Neural cell (in vitro differentiated cells): Measurements from ENCODE around the gene ANKRD29. TPM values are rescaled to one million over a fixed set of nuclear protein-coding genes. Genes with fewer than 3 reads are reported as not detected.

ENCODE experiments used
- H2AFZ ChIP-seq: fragments of 200-600, 300-800 bp; sonication (generic), shearing (Covaris generic); 2 replicates; pipeline ENCODE4 v1.6.0; 2014; ENCODE audit warnings: low read depth, mild to moderate bottlenecking, antibody characterized with exemption, low read length, moderate library complexity
- H3F3A ChIP-seq: fragments of 200-600 bp; shearing (Covaris generic); 2 replicates; pipeline ENCODE4 v1.6.1; 2016; ENCODE audit warnings: mild to moderate bottlenecking, moderate library complexity, mixed read lengths, antibody characterized with exemption, low read length; ENCODE audit not compliant: insufficient read depth, poor library complexity, severe bottlenecking
- H3K27ac ChIP-seq: fragments of 200-600, 300-800 bp; sonication (generic), shearing (Covaris generic); 2 replicates; pipeline ENCODE4 v1.5.1; 2014; ENCODE audit warnings: mild to moderate bottlenecking, low read length, moderate library complexity
- H3K27me3 ChIP-seq: fragments of 300-800, 200-600 bp; sonication (generic), shearing (Covaris generic); 2 replicates; pipeline ENCODE4 v1.6.0; 2014; ENCODE audit warnings: mild to moderate bottlenecking, low read depth, low read length, moderate library complexity; ENCODE audit not compliant: insufficient read depth
- H3K36me3 ChIP-seq: fragments of 300-800, 200-600 bp; sonication (generic), shearing (Covaris generic); 2 replicates; pipeline ENCODE4 v1.5.1; 2014; ENCODE audit warnings: mild to moderate bottlenecking, antibody characterized with exemption, low read length, moderate library complexity; ENCODE audit not compliant: insufficient read depth
- H3K4me2 ChIP-seq: fragments of 300-800, 200-600 bp; sonication (generic), shearing (Covaris generic); 2 replicates; pipeline ENCODE4 v1.6.0; 2014; ENCODE audit warnings: mild to moderate bottlenecking, low read length
- H3K4me3 ChIP-seq: fragments of 300-800, 200-600 bp; sonication (generic), shearing (Covaris generic); 2 replicates; pipeline ENCODE4 v1.5.1; 2014; ENCODE audit warnings: mild to moderate bottlenecking, low read length, moderate library complexity
- H3K79me2 ChIP-seq: fragments of 200-600 bp; shearing (Covaris generic); replicated peaks from 2 replicates; pipeline ENCODE4 v1.6.0; 2014; ENCODE audit warnings: mild to moderate bottlenecking, low read length, moderate library complexity; ENCODE audit not compliant: insufficient read depth
- H3K9ac ChIP-seq: fragments of 300-800, 200-600 bp; sonication (generic), shearing (Covaris generic); 2 replicates; pipeline ENCODE4 v1.6.1; 2016; ENCODE audit warnings: mild to moderate bottlenecking, low read length, mixed read lengths
- H3K9me2 ChIP-seq: fragments of 200-600 bp; shearing (Covaris generic); 2 replicates; pipeline ENCODE4 v1.6.1; 2016; ENCODE audit warnings: mild to moderate bottlenecking, low read length, mixed read lengths; ENCODE audit not compliant: insufficient read depth
- H3K9me3 ChIP-seq: fragments of 200-600, 300-800 bp; sonication (generic), shearing (Covaris generic); 2 replicates; pipeline ENCODE4 v1.6.1; 2016; ENCODE audit warnings: mild to moderate bottlenecking, mixed run types, low read length, moderate library complexity, mixed read lengths
- H4K20me1 ChIP-seq: fragments of 200-600 bp; shearing (Covaris generic); 2 replicates; pipeline ENCODE4 v1.6.1; 2016; ENCODE audit warnings: mild to moderate bottlenecking, mixed run types; ENCODE audit not compliant: insufficient read depth
- EP300 ChIP-seq: fragments of 450-650 bp; conservative IDR thresholded peaks from 2 replicates; pipeline ENCODE4 v1.6.1; 2014; ENCODE audit warnings: antibody characterized with exemption, mild to moderate bottlenecking, moderate library complexity; ENCODE audit not compliant: poor library complexity, severe bottlenecking
- EZH2 ChIP-seq: fragments of 200-600, 300-800 bp; shearing (Covaris generic), sonication (generic); IDR thresholded peaks from 2 replicates; pipeline ENCODE4 v1.6.1; 2014; ENCODE audit warnings: antibody characterized with exemption, low read length, borderline replicate concordance, mild to moderate bottlenecking; ENCODE audit not compliant: insufficient read depth, poor library complexity, severe bottlenecking
- MXI1 ChIP-seq: fragments of 450-650 bp; conservative IDR thresholded peaks from 2 replicates; pipeline ENCODE4 v1.6.1; 2014; ENCODE audit warnings: antibody characterized with exemption, mild to moderate bottlenecking; ENCODE audit not compliant: poor library complexity, severe bottlenecking
- POLR2AphosphoS5 ChIP-seq: IDR thresholded peaks from 2 replicates; pipeline ENCODE4 v1.6.1; 2012
- RAD21 ChIP-seq: fragments of 450-650 bp; conservative IDR thresholded peaks from 2 replicates; pipeline ENCODE4 v1.6.1; 2014; ENCODE audit warnings: antibody characterized with exemption, mild to moderate bottlenecking, moderate library complexity
- SMC3 ChIP-seq: fragments of 450-650 bp; conservative IDR thresholded peaks from 2 replicates; pipeline ENCODE4 v1.6.1; 2014; ENCODE audit warnings: antibody characterized with exemption, mild to moderate bottlenecking, moderate library complexity; ENCODE audit not compliant: poor library complexity
- TAF1 ChIP-seq: IDR thresholded peaks from 2 replicates; pipeline ENCODE4 v1.6.1; 2012; ENCODE audit warnings: low read depth
- polyA plus RNA-seq: library from polyadenylated mRNA; depleted of rRNA; stranded (reverse); fragments of >200 nt; gene quantifications from 2 replicates; pipeline ENCODE4 v1.2.3, GENCODE V29; 2014
- TF ChIP-seq, protein P1 (sequence below): fragments of 450-650 bp; IDR thresholded peaks from 2 replicates; pipeline ENCODE4 v1.5.1; 2014; ENCODE audit warnings: antibody characterized with exemption, mild to moderate bottlenecking, moderate library complexity; ENCODE audit not compliant: poor library complexity, severe bottlenecking
- TF ChIP-seq, protein P2 (sequence below): IDR thresholded peaks from 2 replicates; pipeline ENCODE4 v1.6.1; 2012; ENCODE audit warnings: borderline replicate concordance

The ANKRD29 gene
- polyA plus RNA-seq, 1 donor from 2014 or later = 4.9 TPM

DNA sequence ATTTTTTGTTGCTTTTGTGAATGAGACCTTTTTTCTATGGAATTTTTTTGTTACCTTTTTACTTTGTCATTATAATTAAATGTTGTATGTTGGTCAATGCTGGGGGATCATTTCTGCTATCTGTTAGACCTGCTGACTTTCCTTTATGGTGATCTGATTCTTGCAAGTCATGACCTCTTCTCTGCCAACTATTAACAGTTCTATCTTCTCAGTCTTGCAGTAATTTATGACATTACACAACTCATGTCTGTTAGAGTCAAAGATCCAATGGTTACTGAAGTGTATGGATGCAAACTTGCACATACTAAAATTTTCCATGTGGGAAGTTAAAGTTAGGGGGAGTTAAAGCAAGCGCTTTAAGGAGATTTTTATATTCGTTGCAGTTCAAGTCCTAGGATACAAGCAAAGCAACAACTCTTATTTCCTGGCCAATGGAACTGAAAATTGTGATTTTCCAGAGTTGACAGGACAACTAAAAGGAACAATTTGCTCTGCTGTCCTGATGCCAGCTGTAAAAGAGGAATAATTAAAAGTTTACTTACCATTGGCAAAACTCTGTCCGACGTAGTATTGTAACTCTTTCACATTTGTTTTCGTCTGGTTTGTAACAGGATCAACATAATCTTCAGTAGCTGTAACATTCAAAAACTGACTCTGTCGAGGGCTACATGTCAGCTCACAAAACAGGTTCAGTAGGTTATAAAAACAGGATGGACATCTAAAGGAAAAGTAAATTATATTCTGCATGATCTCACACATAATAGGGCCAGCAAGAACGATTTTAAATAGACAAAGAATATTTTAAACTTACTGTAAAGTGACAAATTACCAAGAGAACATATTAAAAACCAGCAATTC is 94.2 kb downstream of the ANKRD29 start:
- Histone ChIP-seq H3K4me2 (no peak overlapping the region), H3K9me2 (no peaks in the 10 kb centered on the region), H2AFZ (no peak overlapping the region), H4K20me1 (no peaks in the 10 kb centered on the region), H3K27me3 (no peaks in the 10 kb centered on the region), H3K9ac (no peak overlapping the region), H3K79me2 (no peaks in the 10 kb centered on the region), H3K36me3 (peaks cover 11% of the 10 kb centered on the region), H3K9me3 (no peaks in the 10 kb centered on the region), H3K4me3 (no peak overlapping the region), H3F3A (no peaks in the 10 kb centered on the region), H3K27ac (no peak overlapping the region)
- TF ChIP-seq EZH2 (no peak), TAF1 (no peak), EP300 (no peak), POLR2AphosphoS5 (no peak), MXI1 (no peak), RAD21 (no peak), SMC3 (no peak)
- TF ChIP-seq, protein P1, sequence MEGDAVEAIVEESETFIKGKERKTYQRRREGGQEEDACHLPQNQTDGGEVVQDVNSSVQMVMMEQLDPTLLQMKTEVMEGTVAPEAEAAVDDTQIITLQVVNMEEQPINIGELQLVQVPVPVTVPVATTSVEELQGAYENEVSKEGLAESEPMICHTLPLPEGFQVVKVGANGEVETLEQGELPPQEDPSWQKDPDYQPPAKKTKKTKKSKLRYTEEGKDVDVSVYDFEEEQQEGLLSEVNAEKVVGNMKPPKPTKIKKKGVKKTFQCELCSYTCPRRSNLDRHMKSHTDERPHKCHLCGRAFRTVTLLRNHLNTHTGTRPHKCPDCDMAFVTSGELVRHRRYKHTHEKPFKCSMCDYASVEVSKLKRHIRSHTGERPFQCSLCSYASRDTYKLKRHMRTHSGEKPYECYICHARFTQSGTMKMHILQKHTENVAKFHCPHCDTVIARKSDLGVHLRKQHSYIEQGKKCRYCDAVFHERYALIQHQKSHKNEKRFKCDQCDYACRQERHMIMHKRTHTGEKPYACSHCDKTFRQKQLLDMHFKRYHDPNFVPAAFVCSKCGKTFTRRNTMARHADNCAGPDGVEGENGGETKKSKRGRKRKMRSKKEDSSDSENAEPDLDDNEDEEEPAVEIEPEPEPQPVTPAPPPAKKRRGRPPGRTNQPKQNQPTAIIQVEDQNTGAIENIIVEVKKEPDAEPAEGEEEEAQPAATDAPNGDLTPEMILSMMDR = no peak
- TF ChIP-seq, protein P2, sequence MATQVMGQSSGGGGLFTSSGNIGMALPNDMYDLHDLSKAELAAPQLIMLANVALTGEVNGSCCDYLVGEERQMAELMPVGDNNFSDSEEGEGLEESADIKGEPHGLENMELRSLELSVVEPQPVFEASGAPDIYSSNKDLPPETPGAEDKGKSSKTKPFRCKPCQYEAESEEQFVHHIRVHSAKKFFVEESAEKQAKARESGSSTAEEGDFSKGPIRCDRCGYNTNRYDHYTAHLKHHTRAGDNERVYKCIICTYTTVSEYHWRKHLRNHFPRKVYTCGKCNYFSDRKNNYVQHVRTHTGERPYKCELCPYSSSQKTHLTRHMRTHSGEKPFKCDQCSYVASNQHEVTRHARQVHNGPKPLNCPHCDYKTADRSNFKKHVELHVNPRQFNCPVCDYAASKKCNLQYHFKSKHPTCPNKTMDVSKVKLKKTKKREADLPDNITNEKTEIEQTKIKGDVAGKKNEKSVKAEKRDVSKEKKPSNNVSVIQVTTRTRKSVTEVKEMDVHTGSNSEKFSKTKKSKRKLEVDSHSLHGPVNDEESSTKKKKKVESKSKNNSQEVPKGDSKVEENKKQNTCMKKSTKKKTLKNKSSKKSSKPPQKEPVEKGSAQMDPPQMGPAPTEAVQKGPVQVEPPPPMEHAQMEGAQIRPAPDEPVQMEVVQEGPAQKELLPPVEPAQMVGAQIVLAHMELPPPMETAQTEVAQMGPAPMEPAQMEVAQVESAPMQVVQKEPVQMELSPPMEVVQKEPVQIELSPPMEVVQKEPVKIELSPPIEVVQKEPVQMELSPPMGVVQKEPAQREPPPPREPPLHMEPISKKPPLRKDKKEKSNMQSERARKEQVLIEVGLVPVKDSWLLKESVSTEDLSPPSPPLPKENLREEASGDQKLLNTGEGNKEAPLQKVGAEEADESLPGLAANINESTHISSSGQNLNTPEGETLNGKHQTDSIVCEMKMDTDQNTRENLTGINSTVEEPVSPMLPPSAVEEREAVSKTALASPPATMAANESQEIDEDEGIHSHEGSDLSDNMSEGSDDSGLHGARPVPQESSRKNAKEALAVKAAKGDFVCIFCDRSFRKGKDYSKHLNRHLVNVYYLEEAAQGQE = no peak

GRCh38 chr18:23567671-23568070 is 95.0 kb downstream of the ANKRD29 start:
- no peak overlapping the region for H2AFZ ChIP-seq
- H3K9me2 ChIP-seq = no peaks in the 10 kb centered on the region
- no peak overlapping the region for H3K4me3 ChIP-seq
- H3K27ac ChIP-seq = no peak overlapping the region
- H3F3A ChIP-seq = no peaks in the 10 kb centered on the region
- no peaks in the 10 kb centered on the region for H3K9me3 ChIP-seq
- no peak overlapping the region for H3K4me2 ChIP-seq
- H3K27me3 ChIP-seq = no peaks in the 10 kb centered on the region
- TF ChIP-seq POLR2AphosphoS5 (no peak), MXI1 (no peak), EP300 (no peak), TAF1 (no peak), SMC3 (no peak), RAD21 (no peak)
- TF ChIP-seq, protein P1 = no peak
- TF ChIP-seq, protein P2 = no peak
- no peaks in the 10 kb centered on the region for H3K79me2 ChIP-seq
- no peak overlapping the region for H3K9ac ChIP-seq
- peaks cover 11% of the 10 kb centered on the region for H3K36me3 ChIP-seq
- H4K20me1 ChIP-seq = no peaks in the 10 kb centered on the region
